22Rv1 (cell line): ENCODE data around the gene OTUB1.

ENCODE experiments used
- CTCF ChIP-seq: fragments of 450-650 bp; IDR thresholded peaks from 2 replicates; pipeline ENCODE4 v1.5.1; 2017; ENCODE audit warnings: mild to moderate bottlenecking
- ZFX ChIP-seq: fragments of 450-650 bp; IDR thresholded peaks from 2 replicates; pipeline ENCODE4 v1.6.1; 2017; ENCODE audit warnings: antibody characterized with exemption, borderline replicate concordance

DNA sequence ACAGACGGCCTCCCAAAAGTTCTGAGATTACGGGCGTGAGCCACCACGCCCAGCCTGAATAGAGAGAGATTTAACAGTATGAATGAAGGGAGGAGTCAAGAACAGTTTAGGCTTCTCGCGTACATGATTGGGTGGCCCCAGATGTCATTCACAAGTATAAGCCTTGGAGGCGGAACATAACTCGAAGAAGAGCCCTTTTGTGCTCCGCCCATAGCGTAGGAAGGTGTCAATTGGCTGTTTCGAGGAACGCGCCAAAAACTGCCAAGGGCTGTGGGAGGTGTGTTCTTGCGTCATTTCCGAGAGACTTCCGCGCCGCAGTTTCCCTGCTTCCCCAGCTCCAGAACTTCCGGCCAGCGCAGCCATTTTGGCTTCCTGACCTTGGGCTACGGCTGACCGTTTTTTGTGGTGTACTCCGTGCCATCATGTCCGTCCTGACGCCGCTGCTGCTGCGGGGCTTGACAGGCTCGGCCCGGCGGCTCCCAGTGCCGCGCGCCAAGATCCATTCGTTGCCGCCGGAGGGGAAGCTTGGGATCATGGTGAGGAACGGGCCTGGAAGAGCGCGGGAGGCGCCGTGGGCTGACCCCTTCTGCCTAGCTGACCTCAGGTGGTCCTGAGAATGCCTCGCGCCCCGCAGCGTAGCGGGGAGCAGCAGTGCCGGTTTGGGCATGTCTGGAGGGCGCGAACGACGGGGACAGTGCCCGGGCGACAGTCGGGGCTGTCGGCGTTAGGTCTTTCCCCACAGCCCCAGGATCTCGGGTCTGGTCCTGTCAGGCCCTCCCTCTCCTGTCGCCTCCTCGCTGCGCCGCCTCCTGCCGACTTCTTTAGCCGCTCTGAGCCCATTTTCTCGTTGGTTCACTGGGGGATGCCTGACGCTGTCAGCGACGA lies 11.7 kb upstream of the OTUB1 start, which contains the start of gene COX8A:
- peak; percentile 28; the same call in 1 of the 2 replicates for TF ChIP-seq CTCF
- TF ChIP-seq ZFX = no peak
